CD4-positive, alpha-beta T cell (primary cell): Measurements from ENCODE around the gene DHX38. TPM values are rescaled to one million over a fixed set of nuclear protein-coding genes. Genes with fewer than 3 reads are reported as not detected.

ENCODE experiments used
- ATAC-seq: fragments of 200-7000 bp; cut with Tn5 transposase; one replicate; pipeline ENCODE4 v1.10.0; 2022; ENCODE audit warnings: mild to moderate bottlenecking; ENCODE audit not compliant: poor library complexity
- CTCF ChIA-PET: fragments of 350-600 bp; sonication (Branson Sonifier 250); formaldehyde crosslinking; loops from one replicate; lab custom pipeline; 2021; ENCODE audit warnings: antibody characterized with exemption, inconsistent platforms; lab: Charles Lee
- POLR2A ChIA-PET: fragments of 350-600 bp; sonication (Branson Sonifier 250); formaldehyde crosslinking; loops from one replicate; lab custom pipeline; 2021; ENCODE audit warnings: antibody characterized with exemption, inconsistent platforms; lab: Charles Lee
- DNase-seq, 14 experiments: peaks; one replicate each; pipeline ENCODE4 v3.0.0-alpha.2; 2013 to 2020; ENCODE audit warnings: mixed read lengths in 2 of 14
- H3K27ac ChIP-seq, 2 donors: one replicate each; pipeline versions ENCODE4 v1.5.1 to v1.7.0; 2013; ENCODE audit warnings: low read length in 2 of 2, low read depth in 1 of 2, mild to moderate bottlenecking in 1 of 2
- H3K27me3 ChIP-seq, 2 experiments: 1 replicate in 1 of 2; 2 replicates in 1 of 2; pipeline versions ENCODE4 v1.6.1 to v1.7.0; 2013; ENCODE audit warnings: low read length in 2 of 2, control low read depth in 1 of 2, mild to moderate bottlenecking in 1 of 2, moderate library complexity in 1 of 2; ENCODE audit not compliant: insufficient read depth in 2 of 2, control insufficient read depth in 1 of 2
- H3K36me3 ChIP-seq: one replicate; pipeline ENCODE4 v1.6.1; 2013; ENCODE audit warnings: low read length, control low read depth; ENCODE audit not compliant: insufficient read depth
- H3K4me1 ChIP-seq: one replicate; pipeline ENCODE4 v1.6.1; 2013; ENCODE audit warnings: low read length, control low read depth; ENCODE audit not compliant: insufficient read depth
- H3K4me3 ChIP-seq: one replicate; pipeline ENCODE4 v1.5.1; 2013; ENCODE audit warnings: mild to moderate bottlenecking, low read length, moderate library complexity
- H3K9me3 ChIP-seq, 2 experiments: 1 replicate in 1 of 2; 2 replicates in 1 of 2; pipeline versions ENCODE4 v1.6.1 to v1.7.0; 2013; ENCODE audit warnings: low read length in 2 of 2, mild to moderate bottlenecking in 2 of 2, control low read depth in 1 of 2, moderate library complexity in 1 of 2; ENCODE audit not compliant: control insufficient read depth in 1 of 2, insufficient read depth in 1 of 2
- H3K27ac Mint-ChIP-seq: one replicate; pipeline ENCODE4 v1.8.0; 2020; ENCODE audit warnings: mixed read lengths
- H3K27me3 Mint-ChIP-seq: one replicate; pipeline ENCODE4 v1.8.0; 2021; ENCODE audit warnings: mixed read lengths
- H3K36me3 Mint-ChIP-seq: one replicate; pipeline ENCODE4 v1.8.0; 2021; ENCODE audit warnings: low read depth, mixed read lengths
- H3K4me1 Mint-ChIP-seq: one replicate; pipeline ENCODE4 v1.8.0; 2021; ENCODE audit warnings: low read depth, mixed read lengths
- H3K4me3 Mint-ChIP-seq: one replicate; pipeline ENCODE4 v1.8.0; 2020; ENCODE audit warnings: mild to moderate bottlenecking, mixed read lengths
- H3K9me3 Mint-ChIP-seq: one replicate; pipeline ENCODE4 v1.8.0; 2020; ENCODE audit warnings: mixed read lengths
- intact Hi-C, 2 experiments: fragments of 100-400 bp; cut with DNase I in 1 of 2; cut with micrococcal nuclease in 1 of 2; formaldehyde crosslinking; loops; one replicate each; pipeline versions ENCODE4 v1.15.1 to v1.9.0; 2023 to 2025; cut with DNase I, micrococcal nuclease
- total RNA-seq, 174 experiments: library from RNA in 2 of 174; stranded (reverse) in 2 of 174; gene quantifications; one replicate each; pipeline ENCODE4 v1.2.3 and lab custom pipeline; 2021 to 2026
- TF ChIP-seq, protein P1 (sequence below): fragments of 200-600 bp; IDR thresholded peaks from one replicate; pipeline ENCODE4 v1.8.0; 2022; ENCODE audit warnings: antibody characterized with exemption, mild to moderate bottlenecking

The DHX38 gene
- total RNA-seq, 2 experiments from 2014 or later = 103 to 109 TPM

DNA sequence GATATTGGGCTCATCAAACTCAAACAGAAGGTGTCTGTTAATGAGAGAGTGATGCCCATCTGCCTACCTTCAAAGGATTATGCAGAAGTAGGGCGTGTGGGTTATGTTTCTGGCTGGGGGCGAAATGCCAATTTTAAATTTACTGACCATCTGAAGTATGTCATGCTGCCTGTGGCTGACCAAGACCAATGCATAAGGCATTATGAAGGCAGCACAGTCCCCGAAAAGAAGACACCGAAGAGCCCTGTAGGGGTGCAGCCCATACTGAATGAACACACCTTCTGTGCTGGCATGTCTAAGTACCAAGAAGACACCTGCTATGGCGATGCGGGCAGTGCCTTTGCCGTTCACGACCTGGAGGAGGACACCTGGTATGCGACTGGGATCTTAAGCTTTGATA, 33.2 kb upstream of the DHX38 start:
- ATAC-seq (no peak), DNase-seq (no peak)
- Mint-ChIP-seq H3K4me1 (no peaks in the 10 kb centered on the region), H3K4me3 (no peak overlapping the region), H3K9me3 (no peaks in the 10 kb centered on the region), H3K27me3 (no peaks in the 10 kb centered on the region), H3K27ac (no peak overlapping the region), H3K36me3 (no peaks in the 10 kb centered on the region)
- Histone ChIP-seq H3K36me3 (no peaks in the 10 kb centered on the region), H3K4me1 (no peaks in the 10 kb centered on the region), H3K27ac (no peak overlapping the region), H3K4me3 (no peak overlapping the region), H3K27me3 (no peaks in the 10 kb centered on the region), H3K9me3 (no peaks in the 10 kb centered on the region)
- TF ChIP-seq, protein P1, sequence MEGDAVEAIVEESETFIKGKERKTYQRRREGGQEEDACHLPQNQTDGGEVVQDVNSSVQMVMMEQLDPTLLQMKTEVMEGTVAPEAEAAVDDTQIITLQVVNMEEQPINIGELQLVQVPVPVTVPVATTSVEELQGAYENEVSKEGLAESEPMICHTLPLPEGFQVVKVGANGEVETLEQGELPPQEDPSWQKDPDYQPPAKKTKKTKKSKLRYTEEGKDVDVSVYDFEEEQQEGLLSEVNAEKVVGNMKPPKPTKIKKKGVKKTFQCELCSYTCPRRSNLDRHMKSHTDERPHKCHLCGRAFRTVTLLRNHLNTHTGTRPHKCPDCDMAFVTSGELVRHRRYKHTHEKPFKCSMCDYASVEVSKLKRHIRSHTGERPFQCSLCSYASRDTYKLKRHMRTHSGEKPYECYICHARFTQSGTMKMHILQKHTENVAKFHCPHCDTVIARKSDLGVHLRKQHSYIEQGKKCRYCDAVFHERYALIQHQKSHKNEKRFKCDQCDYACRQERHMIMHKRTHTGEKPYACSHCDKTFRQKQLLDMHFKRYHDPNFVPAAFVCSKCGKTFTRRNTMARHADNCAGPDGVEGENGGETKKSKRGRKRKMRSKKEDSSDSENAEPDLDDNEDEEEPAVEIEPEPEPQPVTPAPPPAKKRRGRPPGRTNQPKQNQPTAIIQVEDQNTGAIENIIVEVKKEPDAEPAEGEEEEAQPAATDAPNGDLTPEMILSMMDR = no peak
- ChIA-PET CTCF (no interaction called here), POLR2A (no interaction called here)
- intact Hi-C loops = loop anchor here in 1 of 2 experiments (10.0 kb wide), 1 partner anchor 1894 kb away; no protein-coding TSS in a partner anchor

DNA sequence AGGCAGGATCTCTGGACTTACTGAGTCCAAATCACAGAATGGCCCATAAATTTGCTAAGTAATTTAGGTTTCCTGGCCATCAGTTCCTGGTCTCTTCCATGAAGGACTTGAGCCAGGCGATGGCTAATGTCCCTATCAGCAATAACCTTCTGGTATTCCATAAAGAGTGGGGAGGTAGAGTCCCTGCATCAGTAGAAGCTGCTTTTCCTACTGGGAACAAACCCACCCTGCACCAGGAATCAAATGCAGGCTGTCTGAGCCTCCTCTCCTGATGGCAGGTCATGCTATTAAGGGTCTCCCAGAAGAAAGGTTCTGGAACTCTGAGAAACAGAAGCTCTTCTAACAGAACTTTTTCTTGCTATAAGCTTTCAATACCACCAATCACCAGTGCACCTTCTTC, 32.1 kb upstream of the DHX38 start:
- H3K27ac ChIP-seq = no peak overlapping the region
- no peaks in the 10 kb centered on the region for H3K9me3 ChIP-seq
- ATAC-seq (no peak), DNase-seq (no peak)
- TF ChIP-seq, protein P1 = no peak
- ChIA-PET POLR2A (no interaction called here), CTCF (no interaction called here)
- no peaks in the 10 kb centered on the region for H3K36me3 ChIP-seq
- H3K9me3 Mint-ChIP-seq = no peaks in the 10 kb centered on the region
- H3K36me3 Mint-ChIP-seq = no peaks in the 10 kb centered on the region
- no peaks in the 10 kb centered on the region for H3K4me1 ChIP-seq
- intact Hi-C loops = loop anchor here in 1 of 2 experiments (10.0 kb wide), 1 partner anchor 1893 kb away; no protein-coding TSS in a partner anchor
- H3K4me1 Mint-ChIP-seq = no peaks in the 10 kb centered on the region
- no peak overlapping the region for H3K4me3 ChIP-seq
- H3K27me3 Mint-ChIP-seq = no peaks in the 10 kb centered on the region
- no peak overlapping the region for H3K27ac Mint-ChIP-seq
- no peaks in the 10 kb centered on the region for H3K27me3 ChIP-seq
- H3K4me3 Mint-ChIP-seq = no peak overlapping the region

DNA sequence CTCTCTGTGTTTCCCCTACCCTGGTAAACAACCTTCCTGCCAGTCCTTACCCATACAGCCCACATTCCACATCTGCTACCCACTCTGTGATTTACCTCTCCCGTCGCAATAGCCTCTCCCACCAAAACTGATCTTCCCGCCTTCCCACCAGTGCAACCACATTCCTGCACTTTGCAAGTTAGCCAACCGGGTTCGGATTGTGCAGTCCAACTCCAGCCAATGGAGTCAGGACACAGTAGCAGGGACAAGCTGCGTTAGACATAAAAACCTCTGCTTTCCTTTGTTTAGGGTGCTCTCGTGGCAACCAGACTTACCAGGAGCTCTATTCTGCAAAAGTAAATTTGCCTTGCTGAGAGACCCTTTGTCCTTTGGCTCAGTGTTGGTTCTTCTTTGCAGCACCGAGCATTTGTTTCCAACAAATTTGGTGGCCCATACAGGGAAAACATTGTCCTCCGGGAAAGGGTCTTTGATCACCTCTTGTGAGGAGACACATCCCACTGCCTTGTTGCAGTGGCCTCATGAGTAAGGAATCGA, 29.2 kb upstream of the DHX38 start:
- ChIA-PET POLR2A (no interaction called here), CTCF (no interaction called here)
- Mint-ChIP-seq H3K27me3 (no peaks in the 10 kb centered on the region), H3K4me3 (no peak overlapping the region), H3K27ac (no peak overlapping the region), H3K36me3 (no peaks in the 10 kb centered on the region), H3K9me3 (no peaks in the 10 kb centered on the region), H3K4me1 (no peaks in the 10 kb centered on the region)
- TF ChIP-seq, protein P1 = no peak
- H3K27ac ChIP-seq = no peak overlapping the region
- no peak overlapping the region for H3K4me3 ChIP-seq
- no peaks in the 10 kb centered on the region for H3K9me3 ChIP-seq
- H3K36me3 ChIP-seq = no peaks in the 10 kb centered on the region
- no peaks in the 10 kb centered on the region for H3K27me3 ChIP-seq
- H3K4me1 ChIP-seq = no peaks in the 10 kb centered on the region
- no peak for DNase-seq
- no peak for ATAC-seq
- intact Hi-C loops = loop anchor here in 1 of 2 experiments (10.0 kb wide), 1 partner anchor 1890 kb away; no protein-coding TSS in a partner anchor
